NCI-H510A treated with DMSO at 0.1 percent for 48 hours (cell line): ENCODE results near the gene TYW1B.
"Not testable (repeated sequence)": the region's sequence is repeated elsewhere in the genome, so short reads cannot be mapped to it uniquely, and the experiment has no call there.

Experiments used
- DNase-seq: peaks from one replicate; lab custom pipeline; 2025; lab: John Stamatoyannopoulos, UW

The TYW1B gene

GRCh38 chr7:72753229-72753628 is 74.8 kb downstream of the TYW1B start:
- DNase-seq, result not testable (repeated sequence)

GRCh38 chr7:72751978-72752377 is 76.0 kb downstream of the TYW1B start:
- DNase-seq, result no peak

- DNase-seq, result no peak
Observed at GRCh38 chr7:72751378-72751777, 76.6 kb downstream of the TYW1B start.

- not testable (repeated sequence) for DNase-seq
Observed at GRCh38 chr7:72748649-72749048, 79.4 kb downstream of the TYW1B start.

- DNase-seq, result not testable (repeated sequence)
Observed at GRCh38 chr7:72744244-72744926, 83.6 kb downstream of the TYW1B start.

GRCh38 chr7:72743801-72744200 is 84.2 kb downstream of the TYW1B start:
- DNase-seq, result not testable (repeated sequence)

- not testable (repeated sequence) for DNase-seq
Observed at GRCh38 chr7:72739716-72740115, 88.3 kb downstream of the TYW1B start.

- not testable (repeated sequence) for DNase-seq
Observed at GRCh38 chr7:72735855-72736254, 92.1 kb downstream of the TYW1B start.

GRCh38 chr7:72730815-72731214 is 97.2 kb downstream of the TYW1B start:
- DNase-seq, result not testable (repeated sequence)

- not testable (repeated sequence) for DNase-seq
Observed at GRCh38 chr7:72730384-72730783, 97.6 kb downstream of the TYW1B start.

- not testable (repeated sequence) for DNase-seq
Observed at GRCh38 chr7:72729130-72729529, 98.9 kb downstream of the TYW1B start.

GRCh38 chr7:72722694-72723093 is 105.3 kb downstream of the TYW1B start:
- not testable (repeated sequence) for DNase-seq

GRCh38 chr7:72720890-72721289 is 107.1 kb downstream of the TYW1B start:
- not testable (repeated sequence) for DNase-seq

GRCh38 chr7:72717252-72717774 is 110.7 kb downstream of the TYW1B start:
- not testable (repeated sequence) for DNase-seq

- DNase-seq, result not testable (repeated sequence)
Observed at GRCh38 chr7:72711927-72712326, 116.1 kb downstream of the TYW1B start.

- DNase-seq, result no peak
Observed at GRCh38 chr7:72710983-72711382, 117.0 kb downstream of the TYW1B start.

GRCh38 chr7:72709909-72710308 is 118.1 kb downstream of the TYW1B start:
- DNase-seq, result no peak

GRCh38 chr7:72708371-72709050 is 119.5 kb downstream of the TYW1B start:
- not testable (repeated sequence) for DNase-seq

- DNase-seq, result no peak
Observed at GRCh38 chr7:72706521-72706920, 121.5 kb downstream of the TYW1B start.

- DNase-seq, result not testable (repeated sequence)
Observed at GRCh38 chr7:72705693-72706092, 122.3 kb downstream of the TYW1B start.

- no peak for DNase-seq
Observed at GRCh38 chr7:72704894-72705293, 123.1 kb downstream of the TYW1B start.

- DNase-seq, result not testable (repeated sequence)
Observed at GRCh38 chr7:72700548-72700947, 127.5 kb downstream of the TYW1B start.

- DNase-seq, result not testable (repeated sequence)
Observed at GRCh38 chr7:72697066-72697465, 130.9 kb downstream of the TYW1B start.
